Islet precursor cell (in vitro differentiated cells): ENCODE measurements around the gene PLCB1.

Experiments used
- DNase-seq: peaks from one replicate; pipeline ENCODE4 v3.0.0-alpha.2; 2018

The PLCB1 gene

GRCh38 chr20:8865636-8866035 lies 733.6 kb downstream of the PLCB1 start:
- no peak for DNase-seq

GRCh38 chr20:8867038-8867740 lies 735.1 kb downstream of the PLCB1 start:
- DNase-seq = no peak

- no peak for DNase-seq
Observed at GRCh38 chr20:8870652-8871051, 738.6 kb downstream of the PLCB1 start.

GRCh38 chr20:8874437-8874836 lies 742.4 kb downstream of the PLCB1 start:
- DNase-seq = no peak

- DNase-seq = no peak
Observed at GRCh38 chr20:8875586-8875985, 743.5 kb downstream of the PLCB1 start.

GRCh38 chr20:8876366-8876765 lies 744.3 kb downstream of the PLCB1 start:
- no peak for DNase-seq

GRCh38 chr20:8877294-8877693 lies 745.2 kb downstream of the PLCB1 start:
- no peak for DNase-seq

- no peak for DNase-seq
Observed at GRCh38 chr20:8879669-8880068, 747.6 kb downstream of the PLCB1 start.

- no peak for DNase-seq
Observed at GRCh38 chr20:8880085-8880853, 748.2 kb downstream of the PLCB1 start.

GRCh38 chr20:8891039-8891438 lies 759.0 kb downstream of the PLCB1 start:
- DNase-seq = no peak

GRCh38 chr20:8895472-8895871 lies 763.4 kb downstream of the PLCB1 start:
- no peak for DNase-seq

- no peak for DNase-seq
Observed at GRCh38 chr20:8898823-8899222, 766.8 kb downstream of the PLCB1 start.

GRCh38 chr20:8901237-8902025 lies 769.4 kb downstream of the PLCB1 start:
- no peak for DNase-seq

GRCh38 chr20:8903655-8904605 lies 771.9 kb downstream of the PLCB1 start:
- DNase-seq = no peak

- DNase-seq = no peak
Observed at GRCh38 chr20:8909596-8909995, 777.5 kb downstream of the PLCB1 start.

GRCh38 chr20:8912096-8912495 lies 780.0 kb downstream of the PLCB1 start:
- no peak for DNase-seq

GRCh38 chr20:8912731-8913130 lies 780.7 kb downstream of the PLCB1 start:
- DNase-seq = no peak

- no peak for DNase-seq
Observed at GRCh38 chr20:8913456-8913855, 781.4 kb downstream of the PLCB1 start.

- DNase-seq = no peak
Observed at GRCh38 chr20:8914421-8914820, 782.4 kb downstream of the PLCB1 start.

GRCh38 chr20:8917084-8917483 lies 785.0 kb downstream of the PLCB1 start:
- DNase-seq = no peak

- no peak for DNase-seq
Observed at GRCh38 chr20:8918145-8918544, 786.1 kb downstream of the PLCB1 start.

- no peak for DNase-seq
Observed at GRCh38 chr20:8924539-8924938, 792.5 kb downstream of the PLCB1 start.

- DNase-seq = no peak
Observed at GRCh38 chr20:8930726-8931125, 798.7 kb downstream of the PLCB1 start.
